ENCODE data around the gene DNAJA3.
A peak's percentile ranks its signal among the peaks of the same experiment; 100 is the strongest.

DNAJA3 gene

DNA sequence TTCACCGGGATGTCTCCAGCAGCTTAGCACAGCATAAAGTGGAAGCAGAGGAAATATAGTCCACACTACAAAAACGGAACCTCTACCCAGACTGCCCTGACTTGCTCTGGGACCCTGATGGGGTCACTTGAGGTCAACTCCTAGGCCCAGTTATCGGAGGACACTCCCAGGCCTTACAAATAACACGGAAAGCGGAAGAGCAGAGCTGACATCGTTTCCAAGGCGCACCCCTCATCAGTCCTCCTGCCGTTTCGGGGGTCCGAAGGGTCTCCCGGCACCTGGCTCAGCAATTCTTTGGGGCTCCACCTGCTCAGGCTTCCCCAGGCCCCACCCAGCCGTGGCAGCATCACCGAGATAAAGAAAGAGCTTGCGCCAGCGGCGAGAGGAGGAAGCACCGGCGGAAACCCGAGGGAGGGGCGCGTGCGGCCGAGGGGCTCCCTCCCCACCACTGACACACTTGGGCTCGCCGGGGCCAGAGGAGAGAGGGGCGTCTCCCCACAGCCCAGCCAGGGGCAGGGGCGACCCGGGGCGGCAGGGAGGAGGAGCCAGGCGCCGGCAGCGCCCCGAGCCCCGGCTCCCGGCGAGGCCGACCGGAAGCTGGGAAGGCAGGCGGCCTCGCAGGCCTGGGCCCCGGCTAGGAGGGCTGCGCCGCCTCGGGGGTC lies 10.0 kb upstream of the DNAJA3 start:
- no peak for TF ChIP-seq CTCF (IDR thresholded peaks at IDR 0.05)
- DNase-seq: peak; percentile 49
- Mint-ChIP-seq H3K27ac (no peak overlapping the region), H3K4me3 (peak overlapping the region; percentile 88), H3K27me3 (ENCODE audit: low read depth, poor library complexity) (peaks cover 39% of the 10 kb centered on the region), H3K4me1 (peaks cover 19% of the 10 kb centered on the region), H3K9me3 (no peaks in the 10 kb centered on the region), H3K36me3 (ENCODE audit: low read depth) (no peaks in the 10 kb centered on the region)

DNA sequence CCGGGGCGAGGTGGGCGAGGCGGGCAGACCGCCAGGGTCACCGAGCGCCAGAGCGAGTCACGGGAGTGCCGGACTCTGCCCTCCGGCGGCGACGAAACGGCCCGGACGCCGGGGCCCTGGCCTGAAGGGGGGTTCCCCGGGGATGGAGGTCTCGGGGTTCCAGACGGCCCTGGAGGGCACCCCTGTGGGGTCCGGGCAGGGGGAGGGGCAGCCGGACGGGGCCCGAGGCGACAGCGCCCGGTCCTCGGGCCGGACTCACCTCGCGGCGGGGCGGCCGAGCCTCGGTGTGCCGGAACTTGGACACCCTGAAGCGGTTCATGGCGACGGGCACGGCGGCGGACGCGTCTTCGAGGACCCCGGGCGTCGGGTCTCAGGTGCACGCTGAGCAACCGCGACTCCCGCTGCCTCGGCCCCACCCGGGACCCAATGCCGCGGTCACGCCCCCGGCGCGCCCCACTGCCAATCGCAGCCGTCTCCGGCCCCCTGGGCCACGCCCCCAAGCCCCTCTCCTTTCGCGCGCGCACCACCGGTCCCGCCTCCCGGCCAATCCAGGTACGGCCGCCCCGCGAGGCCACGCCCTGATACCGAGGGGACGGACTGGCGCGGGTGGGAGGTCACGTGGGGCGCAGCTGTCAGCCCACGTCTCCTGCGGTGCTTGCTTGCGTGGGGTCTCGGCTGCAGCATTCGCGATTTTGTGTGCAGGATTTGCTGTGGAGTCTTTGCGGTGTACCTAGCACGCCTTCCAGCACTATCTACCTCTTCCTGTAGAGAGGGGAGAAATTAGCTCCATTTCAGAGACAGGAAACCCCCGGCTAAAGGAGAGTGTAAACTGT lies 9.3 kb upstream of the DNAJA3 start, which contains the start of gene CORO7:
Gene CORO7, minus strand, starts transcription at position 397 of the 833 bp plus-strand sequence. Its CDS starts 78 bp downstream, at position 319.
- peaks cover 36% of the 10 kb centered on the region for H3K27me3 Mint-ChIP-seq (ENCODE audit: low read depth, poor library complexity)
- H3K4me3 Mint-ChIP-seq: peak within 1 kb of the TSS; percentile 88
- no peaks in the 10 kb centered on the region for H3K9me3 Mint-ChIP-seq
- peaks cover 19% of the 10 kb centered on the region for H3K4me1 Mint-ChIP-seq
- H3K27ac Mint-ChIP-seq: no peak within 1 kb of the TSS
- peak; percentile 94 for DNase-seq
- no peaks in the 10 kb centered on the region for H3K36me3 Mint-ChIP-seq (ENCODE audit: low read depth)
- TF ChIP-seq CTCF (IDR thresholded peaks at IDR 0.05): no peak

GRCh38 chr16:4419402-4419959 lies 6.2 kb upstream of the DNAJA3 start:
- Mint-ChIP-seq H3K27me3 (ENCODE audit: low read depth, poor library complexity) (peaks cover 33% of the 10 kb centered on the region), H3K4me3 (no peak overlapping the region), H3K4me1 (peaks cover 21% of the 10 kb centered on the region), H3K27ac (no peak overlapping the region), H3K9me3 (no peaks in the 10 kb centered on the region), H3K36me3 (ENCODE audit: low read depth) (no peaks in the 10 kb centered on the region)
- DNase-seq: no peak
- TF ChIP-seq CTCF (IDR thresholded peaks at IDR 0.05): no peak

DNA sequence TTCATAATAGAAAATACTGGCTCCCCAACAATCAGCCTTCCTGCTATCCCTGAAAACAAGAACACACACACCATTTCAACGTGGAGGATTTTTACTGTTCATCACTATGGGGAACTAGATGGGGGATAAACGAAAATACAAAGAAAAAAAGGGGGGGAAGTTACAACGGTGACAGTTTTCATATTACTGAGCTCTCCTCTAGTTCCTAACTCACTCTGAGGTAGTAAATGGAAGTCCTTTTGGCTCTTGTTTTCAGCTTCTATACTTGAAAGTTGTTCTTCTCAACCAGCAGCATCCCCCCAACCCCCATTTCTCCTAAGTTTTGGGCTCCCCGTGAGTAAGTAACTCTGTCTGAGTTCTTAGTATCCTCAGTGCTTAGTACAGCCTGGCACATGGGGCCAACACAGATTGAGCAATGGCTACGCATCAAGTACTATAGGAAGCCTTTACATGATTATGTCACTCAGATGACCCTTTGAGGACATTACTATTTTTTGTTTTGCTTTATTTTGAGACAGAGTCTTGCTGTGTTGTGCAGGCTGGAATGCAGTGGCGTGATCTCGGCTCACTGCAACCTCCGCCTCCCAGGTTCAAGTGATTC lies 5.1 kb upstream of the DNAJA3 start:
- H3K4me1 Mint-ChIP-seq: peaks cover 17% of the 10 kb centered on the region
- no peaks in the 10 kb centered on the region for H3K9me3 Mint-ChIP-seq
- no peaks in the 10 kb centered on the region for H3K36me3 Mint-ChIP-seq (ENCODE audit: low read depth)
- H3K27me3 Mint-ChIP-seq (ENCODE audit: low read depth, poor library complexity): peaks cover 26% of the 10 kb centered on the region
- no peak overlapping the region for H3K4me3 Mint-ChIP-seq
- H3K27ac Mint-ChIP-seq: no peak overlapping the region
- no peak for DNase-seq
- TF ChIP-seq CTCF (IDR thresholded peaks at IDR 0.05): no peak

DNA sequence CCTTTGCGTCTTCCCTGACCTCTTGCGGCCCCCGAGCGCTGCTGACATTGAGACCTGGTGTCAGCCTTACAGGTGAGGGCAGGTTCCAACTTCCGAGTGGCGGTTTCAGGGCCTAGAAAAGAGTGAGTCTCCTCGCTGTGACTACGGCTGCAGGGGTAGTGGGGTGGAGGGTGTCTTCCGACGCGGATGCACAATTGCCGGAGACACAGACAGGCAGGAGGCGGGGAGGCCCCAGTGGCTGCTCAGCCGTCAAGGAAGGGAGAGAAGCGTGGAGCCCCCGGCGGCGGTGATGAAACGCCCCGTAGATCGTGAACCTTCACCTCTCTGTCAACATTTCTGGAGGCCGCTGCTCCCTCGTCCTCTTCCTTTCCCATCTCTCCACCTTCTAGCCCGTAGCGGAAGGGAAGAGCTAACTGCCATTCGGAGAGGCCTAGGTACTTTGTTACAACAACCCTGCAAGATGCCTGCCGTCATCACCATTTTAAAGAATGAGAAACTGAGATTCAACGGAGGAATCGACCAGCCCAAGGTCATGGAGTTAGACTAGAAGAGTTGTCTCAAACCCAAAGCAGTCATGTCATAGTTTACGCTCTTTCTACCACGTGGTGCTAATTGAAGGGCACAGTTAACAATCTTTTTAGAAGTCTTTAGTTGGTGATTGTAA lies 485 bp downstream of the DNAJA3 start:
- no peak for TF ChIP-seq CTCF (IDR thresholded peaks at IDR 0.05)
- DNase-seq: peak; percentile 51
- H3K4me3 Mint-ChIP-seq: peak overlapping the region; percentile 99

More for the DNA sequence above, 485 bp downstream of the DNAJA3 start:
- Mint-ChIP-seq H3K27me3 (ENCODE audit: low read depth, poor library complexity) (no peaks in the 10 kb centered on the region), H3K27ac (peak overlapping the region; percentile 98), H3K9me3 (no peaks in the 10 kb centered on the region), H3K4me1 (peaks cover 33% of the 10 kb centered on the region), H3K36me3 (ENCODE audit: low read depth) (peaks cover 19% of the 10 kb centered on the region)
